Measurements from ENCODE around the gene C12orf43. TPM values are rescaled to one million over a fixed set of nuclear protein-coding genes. Genes with fewer than 3 reads are reported as not detected.

C12orf43 gene
- total RNA-seq, 1 experiment from 2014 or later, result 22.1 TPM

DNA sequence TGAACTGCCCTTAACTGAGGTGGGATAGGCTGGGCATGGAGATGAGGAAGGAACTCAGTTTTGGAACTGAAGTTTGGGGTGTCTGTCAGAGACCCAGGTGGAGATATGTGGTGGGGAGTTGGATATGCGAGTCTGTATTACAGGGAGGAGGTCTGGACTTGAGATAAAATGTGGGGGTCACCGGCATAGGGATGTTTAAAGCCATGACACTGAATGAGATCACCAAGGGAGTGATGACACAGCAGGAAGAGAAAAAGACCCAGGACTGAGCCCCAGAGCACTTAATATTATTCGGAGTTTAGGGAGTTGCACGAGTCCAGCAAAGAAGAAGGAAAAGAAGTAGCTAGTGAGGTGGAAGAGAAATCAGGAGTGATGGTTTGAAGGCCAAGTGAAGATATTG lies 26.8 kb upstream of the C12orf43 start:
- Mint-ChIP-seq H3K9me3 (ENCODE audit: unreplicated experiment) (no peaks in the 10 kb centered on the region), H3K36me3 (ENCODE audit: insufficient read depth, unreplicated experiment) (no peaks in the 10 kb centered on the region), H3K27ac (ENCODE audit: unreplicated experiment) (no peak overlapping the region), H3K27me3 (ENCODE audit: insufficient read depth, unreplicated experiment) (peaks cover 11% of the 10 kb centered on the region), H3K4me3 (ENCODE audit: unreplicated experiment) (no peak overlapping the region), H3K4me1 (ENCODE audit: low read depth, unreplicated experiment) (no peaks in the 10 kb centered on the region)
- ChIA-PET POLR2A (no interaction called here), CTCF (interaction anchor here (0.7 kb wide), 1 partner anchor 56 kb away, joined by 4 read pairs; no protein-coding TSS in a partner anchor)
- Histone ChIP-seq H3K36me3 (ENCODE audit: control insufficient read depth, insufficient read depth, low read length) (no peaks in the 10 kb centered on the region), H3K27me3 (replicated peaks; ENCODE audit: control insufficient read depth, insufficient read depth, low read length) (no peaks in the 10 kb centered on the region), H3K4me3 (ENCODE audit: low read depth, low read length) (no peak overlapping the region), H3K9me3 (no peaks in the 10 kb centered on the region), H3K4me1 (no peaks in the 10 kb centered on the region; the same call in 1 of the 2 replicates)
- no peak for DNase-seq
- no peak for TF ChIP-seq CTCF (IDR thresholded peaks at IDR 0.05; ENCODE audit: insufficient read depth in 1 of 2, low read depth in 1 of 2, low read length in 1 of 2, severe bottlenecking in 1 of 2, unreplicated experiment in 1 of 2)
- intact Hi-C loops (cut with micrococcal nuclease; ENCODE audit: unreplicated experiment), result no loop called here
- BruUV-seq (replicated peaks), result no TSS peak

- H3K4me1 ChIP-seq, result no peaks in the 10 kb centered on the region; the same call in 1 of the 2 replicates
- intact Hi-C loops (cut with micrococcal nuclease; ENCODE audit: unreplicated experiment), result no loop called here
- ChIA-PET POLR2A (no interaction called here), CTCF (no interaction called here)
- Mint-ChIP-seq H3K4me3 (ENCODE audit: unreplicated experiment) (no peak within 1 kb of the TSS), H3K9me3 (ENCODE audit: unreplicated experiment) (no peaks in the 10 kb centered on the region), H3K27ac (ENCODE audit: unreplicated experiment) (no peak within 1 kb of the TSS), H3K36me3 (ENCODE audit: insufficient read depth, unreplicated experiment) (no peaks in the 10 kb centered on the region), H3K4me1 (ENCODE audit: low read depth, unreplicated experiment) (no peaks in the 10 kb centered on the region), H3K27me3 (ENCODE audit: insufficient read depth, unreplicated experiment) (peaks cover 11% of the 10 kb centered on the region)
- H3K9me3 ChIP-seq, result no peaks in the 10 kb centered on the region
- DNase-seq, result no peak
- H3K36me3 ChIP-seq (ENCODE audit: control insufficient read depth, insufficient read depth, low read length), result no peaks in the 10 kb centered on the region
- no peak within 1 kb of the TSS for H3K4me3 ChIP-seq (ENCODE audit: low read depth, low read length)
- TF ChIP-seq CTCF (IDR thresholded peaks at IDR 0.05; ENCODE audit: insufficient read depth in 1 of 2, low read depth in 1 of 2, low read length in 1 of 2, severe bottlenecking in 1 of 2, unreplicated experiment in 1 of 2), result no peak
- BruUV-seq (replicated peaks), result no TSS peak
- H3K27me3 ChIP-seq (replicated peaks; ENCODE audit: control insufficient read depth, insufficient read depth, low read length), result no peaks in the 10 kb centered on the region
These were observed 22.8 kb upstream of the C12orf43 start, which contains the start of gene OASL for GRCh38 chr12:121038861-121039668. Gene OASL (minus strand): TSS chr12:121039246. CDS start chr12:121038971, 275 bp downstream.

- ChIA-PET POLR2A (no interaction called here), CTCF (no interaction called here)
- no peaks in the 10 kb centered on the region; the same call in 1 of the 2 replicates for H3K4me1 ChIP-seq
- H3K4me3 ChIP-seq (ENCODE audit: low read depth, low read length), result no peak overlapping the region
- peaks cover 2% of the 10 kb centered on the region for H3K27me3 Mint-ChIP-seq (ENCODE audit: insufficient read depth, unreplicated experiment)
- no peaks in the 10 kb centered on the region for H3K9me3 ChIP-seq
- H3K27ac Mint-ChIP-seq (ENCODE audit: unreplicated experiment), result no peak overlapping the region
- H3K4me1 Mint-ChIP-seq (ENCODE audit: low read depth, unreplicated experiment), result no peaks in the 10 kb centered on the region
- no peaks in the 10 kb centered on the region for H3K9me3 Mint-ChIP-seq (ENCODE audit: unreplicated experiment)
- H3K36me3 ChIP-seq (ENCODE audit: control insufficient read depth, insufficient read depth, low read length), result no peaks in the 10 kb centered on the region
- no peaks in the 10 kb centered on the region for H3K27me3 ChIP-seq (replicated peaks; ENCODE audit: control insufficient read depth, insufficient read depth, low read length)
- no peak for TF ChIP-seq CTCF (IDR thresholded peaks at IDR 0.05; ENCODE audit: insufficient read depth in 1 of 2, low read depth in 1 of 2, low read length in 1 of 2, severe bottlenecking in 1 of 2, unreplicated experiment in 1 of 2)
- H3K36me3 Mint-ChIP-seq (ENCODE audit: insufficient read depth, unreplicated experiment), result no peaks in the 10 kb centered on the region
- intact Hi-C loops (cut with micrococcal nuclease; ENCODE audit: unreplicated experiment), result no loop called here
- BruUV-seq (replicated peaks), result no TSS peak
- DNase-seq, result no peak
- no peak overlapping the region for H3K4me3 Mint-ChIP-seq (ENCODE audit: unreplicated experiment)
These were observed 20.6 kb upstream of the C12orf43 start for GRCh38 chr12:121036810-121037326.

Measured in Caco-2 (cell line).